ENCODE data around the gene PAFAH2. TPM values are rescaled to one million over a fixed set of nuclear protein-coding genes. Genes with fewer than 3 reads are reported as not detected.

The PAFAH2 gene
- 8.4 and 11.5 TPM in 2 replicates for total RNA-seq (2022)
- percentile 46 among the genes with signal in this experiment for Bru-seq, nascent RNA
- percentile 48 among the genes with signal in this experiment for BruChase-seq, experiment 1, labeled RNA remaining after a 6-hour chase
- BruChase-seq, experiment 2, labeled RNA remaining after a 2-hour chase = percentile 47 among the genes with signal in this experiment
- long read RNA-seq, transcript PAFAH2-201 (11 exons, 3,581 nt) = major isoform, 6 of 12 reads
- long read RNA-seq, partial matches to known transcripts = 1 of 12 reads
- long read RNA-seq, other reads (novel, unspliced or antisense) = 5 of 12 reads

DNA sequence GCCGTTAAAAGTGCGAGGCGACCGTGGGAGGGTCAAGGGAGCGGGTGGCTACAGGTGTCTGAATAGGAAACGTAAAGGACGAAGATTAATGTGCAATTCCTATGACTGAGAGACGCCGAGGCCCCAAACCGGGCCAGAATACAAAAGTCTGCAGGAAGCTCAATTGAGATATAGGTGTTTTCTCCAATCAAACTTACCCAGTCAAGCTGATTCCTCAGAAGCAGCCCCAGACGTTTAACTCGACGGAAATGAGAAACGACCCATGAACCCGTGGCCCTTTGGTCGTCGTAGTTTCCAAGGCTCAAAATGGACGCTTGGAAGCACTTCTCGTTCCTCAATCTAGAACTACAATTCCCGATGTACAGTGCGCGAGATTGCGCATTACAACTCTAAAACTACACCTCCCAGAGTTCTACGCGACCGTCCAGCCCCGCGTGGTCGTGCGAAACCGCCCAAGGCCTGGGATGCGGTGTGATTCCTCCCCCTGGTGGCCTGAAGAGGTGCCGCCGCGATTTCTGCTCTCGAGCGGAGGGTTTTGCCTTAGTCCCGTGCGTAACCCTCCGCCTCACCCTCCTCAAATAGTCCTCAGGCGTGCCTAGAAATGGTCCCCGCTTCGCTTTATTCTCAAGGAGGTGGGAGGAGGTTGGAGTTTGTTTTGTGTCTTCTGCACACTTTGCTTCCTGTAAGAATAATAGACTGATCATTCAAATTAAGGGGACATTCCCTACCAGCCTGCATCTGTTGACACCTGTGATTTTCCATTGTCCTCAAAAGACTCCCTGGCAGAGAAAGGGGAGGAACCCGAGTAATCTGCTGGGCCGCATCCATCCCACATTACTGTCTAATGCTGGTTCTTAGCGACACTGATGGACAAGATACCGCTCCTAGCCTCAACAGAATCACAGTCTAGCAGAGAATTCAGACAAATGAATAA, at the start of gene PAFAH2:
Gene PAFAH2, minus strand, starts transcription at position 236 of the 934 bp plus-strand sequence. CDS start 7,247 bp downstream, outside the sequence.
- intact Hi-C loops (cut with micrococcal nuclease; ENCODE audit: unreplicated experiment) = loop anchor here (5.0 kb wide), 2 partner anchors 101 to 161 kb away; no protein-coding TSS in a partner anchor
- DNase-seq = peak; percentile 91
- Mint-ChIP-seq H3K4me1 (ENCODE audit: low read depth, unreplicated experiment) (no peaks in the 10 kb centered on the region), H3K4me3 (ENCODE audit: low read depth, unreplicated experiment) (peak within 1 kb of the TSS; percentile 92), H3K27me3 (ENCODE audit: unreplicated experiment) (no peaks in the 10 kb centered on the region), H3K9me3 (ENCODE audit: low read depth, unreplicated experiment) (no peaks in the 10 kb centered on the region), H3K36me3 (ENCODE audit: insufficient read depth, unreplicated experiment) (peaks cover 19% of the 10 kb centered on the region), H3K27ac (ENCODE audit: unreplicated experiment) (peak within 1 kb of the TSS; percentile 91)
- BruUV-seq (replicated peaks) = no TSS peak
- TF ChIP-seq, protein P1, sequence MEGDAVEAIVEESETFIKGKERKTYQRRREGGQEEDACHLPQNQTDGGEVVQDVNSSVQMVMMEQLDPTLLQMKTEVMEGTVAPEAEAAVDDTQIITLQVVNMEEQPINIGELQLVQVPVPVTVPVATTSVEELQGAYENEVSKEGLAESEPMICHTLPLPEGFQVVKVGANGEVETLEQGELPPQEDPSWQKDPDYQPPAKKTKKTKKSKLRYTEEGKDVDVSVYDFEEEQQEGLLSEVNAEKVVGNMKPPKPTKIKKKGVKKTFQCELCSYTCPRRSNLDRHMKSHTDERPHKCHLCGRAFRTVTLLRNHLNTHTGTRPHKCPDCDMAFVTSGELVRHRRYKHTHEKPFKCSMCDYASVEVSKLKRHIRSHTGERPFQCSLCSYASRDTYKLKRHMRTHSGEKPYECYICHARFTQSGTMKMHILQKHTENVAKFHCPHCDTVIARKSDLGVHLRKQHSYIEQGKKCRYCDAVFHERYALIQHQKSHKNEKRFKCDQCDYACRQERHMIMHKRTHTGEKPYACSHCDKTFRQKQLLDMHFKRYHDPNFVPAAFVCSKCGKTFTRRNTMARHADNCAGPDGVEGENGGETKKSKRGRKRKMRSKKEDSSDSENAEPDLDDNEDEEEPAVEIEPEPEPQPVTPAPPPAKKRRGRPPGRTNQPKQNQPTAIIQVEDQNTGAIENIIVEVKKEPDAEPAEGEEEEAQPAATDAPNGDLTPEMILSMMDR (IDR thresholded peaks at IDR 0.05; ENCODE audit: unreplicated experiment) = peak; percentile 83
- CTCF ChIA-PET = interaction anchor here (0.6 to 1.8 kb wide), 6 partner anchors 11 to 228 kb away, joined by 3 to 22 read pairs (median 4); no protein-coding TSS in a partner anchor

DNA sequence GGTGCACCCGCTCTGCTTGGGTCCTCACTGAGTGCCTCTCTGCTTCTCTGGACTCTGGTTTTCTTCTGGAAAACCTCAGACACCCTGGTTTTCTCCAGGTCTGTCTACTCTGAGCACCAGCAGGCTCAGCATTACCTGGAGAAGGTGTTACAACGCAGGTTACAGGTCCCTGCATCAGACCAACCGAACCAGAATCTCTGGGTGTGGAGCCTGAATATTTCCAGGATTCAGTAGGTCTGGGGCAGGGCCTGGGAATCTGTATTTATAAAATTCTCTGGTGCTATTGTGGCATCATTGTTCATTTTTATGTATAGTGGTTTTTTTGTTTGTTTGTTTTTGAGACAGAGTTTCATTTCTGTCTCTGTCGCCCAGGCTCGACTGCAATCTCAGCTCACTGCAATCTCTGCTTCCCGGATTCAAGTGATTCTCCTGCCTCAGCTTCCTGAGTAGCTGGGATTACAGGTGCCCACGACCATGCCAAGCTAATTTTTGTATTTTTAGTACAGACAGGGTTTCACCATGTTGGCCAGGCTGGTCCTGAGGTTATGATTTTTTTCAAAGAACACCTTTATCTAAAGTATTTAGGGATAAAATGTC, 49.5 kb upstream of the PAFAH2 start:
- no peak overlapping the region for H3K4me3 Mint-ChIP-seq (ENCODE audit: low read depth, unreplicated experiment)
- intact Hi-C loops (cut with micrococcal nuclease; ENCODE audit: unreplicated experiment) = no loop called here
- TF ChIP-seq, protein P1 (IDR thresholded peaks at IDR 0.05; ENCODE audit: unreplicated experiment) = no peak
- no peaks in the 10 kb centered on the region for H3K9me3 Mint-ChIP-seq (ENCODE audit: low read depth, unreplicated experiment)
- no TSS peak for BruUV-seq (replicated peaks)
- H3K36me3 Mint-ChIP-seq (ENCODE audit: insufficient read depth, unreplicated experiment) = no peaks in the 10 kb centered on the region
- H3K27ac Mint-ChIP-seq (ENCODE audit: unreplicated experiment) = no peak overlapping the region
- H3K27me3 Mint-ChIP-seq (ENCODE audit: unreplicated experiment) = peaks cover 56% of the 10 kb centered on the region
- no peak for DNase-seq
- H3K4me1 Mint-ChIP-seq (ENCODE audit: low read depth, unreplicated experiment) = no peaks in the 10 kb centered on the region
- CTCF ChIA-PET = no interaction called here

DNA sequence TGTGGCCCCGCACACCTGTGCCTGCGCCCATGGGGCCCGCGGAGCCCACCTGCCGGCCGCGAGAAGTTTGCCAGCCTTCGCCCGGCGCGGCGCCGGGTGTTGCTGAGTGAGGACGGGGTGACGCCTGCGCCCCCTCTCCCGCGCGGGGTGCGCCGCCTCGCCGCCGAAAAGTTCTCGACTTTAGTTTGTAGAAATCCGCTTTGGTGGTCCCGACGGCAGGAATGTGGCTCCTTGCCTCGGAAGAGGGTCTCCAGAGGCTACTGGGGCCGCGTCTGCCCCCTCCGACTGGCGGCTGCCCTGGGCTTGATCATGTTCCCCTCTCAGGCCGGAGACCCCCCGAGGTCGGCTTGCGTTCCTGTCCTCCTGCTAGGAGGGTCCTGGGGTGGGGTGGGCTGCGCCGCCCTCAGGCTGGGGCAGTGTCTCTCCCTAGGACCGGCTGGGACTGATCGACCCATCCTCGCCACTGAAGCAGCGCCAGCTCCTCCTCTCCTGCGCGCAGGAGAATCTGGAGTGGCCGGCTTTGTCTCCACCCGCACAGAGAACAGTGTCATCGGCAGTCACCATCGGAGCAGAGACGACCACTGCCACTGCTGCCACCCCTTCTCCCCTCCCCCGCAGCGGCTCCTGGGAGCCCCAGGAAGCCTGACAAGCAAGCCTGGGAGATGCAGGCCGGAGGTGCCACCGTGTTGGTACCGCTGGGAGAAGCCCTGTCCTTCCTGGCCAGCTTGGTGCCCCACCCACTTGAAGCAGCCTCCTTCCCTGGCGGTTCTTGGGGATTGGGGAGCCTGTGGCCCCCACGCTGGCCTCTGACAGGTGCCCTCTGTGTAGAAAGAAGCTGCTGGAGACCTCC, 48.6 kb upstream of the PAFAH2 start:
- Mint-ChIP-seq H3K27ac (ENCODE audit: unreplicated experiment) (no peak overlapping the region), H3K9me3 (ENCODE audit: low read depth, unreplicated experiment) (no peaks in the 10 kb centered on the region), H3K4me1 (ENCODE audit: low read depth, unreplicated experiment) (no peaks in the 10 kb centered on the region), H3K27me3 (ENCODE audit: unreplicated experiment) (peaks cover 56% of the 10 kb centered on the region), H3K4me3 (ENCODE audit: low read depth, unreplicated experiment) (peak overlapping the region; percentile 54), H3K36me3 (ENCODE audit: insufficient read depth, unreplicated experiment) (no peaks in the 10 kb centered on the region)
- TF ChIP-seq, protein P1 (IDR thresholded peaks at IDR 0.05; ENCODE audit: unreplicated experiment) = no peak
- intact Hi-C loops (cut with micrococcal nuclease; ENCODE audit: unreplicated experiment) = no loop called here
- DNase-seq = no peak
- CTCF ChIA-PET = interaction anchor here (1.0 kb wide), 1 partner anchor 10 kb away, joined by 4 read pairs; no protein-coding TSS in a partner anchor
- no TSS peak for BruUV-seq (replicated peaks)

All from Calu3 (cell line).